Vagina (tissue), 2 donors: ENCODE data around the gene REV1. TPM values are rescaled to one million over a fixed set of nuclear protein-coding genes. Genes with fewer than 3 reads are reported as not detected.

Source experiments
- DNase-seq, 2 donors: peaks; one replicate each; pipeline ENCODE4 v3.0.0-alpha.2; 2017; ENCODE audit errors: extremely low spot score in 2 of 2
- H3K27ac ChIP-seq: fragments of 200-600 bp; sonication (generic); one replicate; pipeline ENCODE4 v1.5.1; 2019
- H3K27me3 ChIP-seq: fragments of 200-600 bp; sonication (generic); one replicate; pipeline ENCODE4 v1.5.1; 2019
- H3K36me3 ChIP-seq, 2 donors: fragments of 200-600 bp; sonication (generic); one replicate each; pipeline ENCODE4 v1.5.1; 2017 to 2019
- H3K4me1 ChIP-seq: fragments of 200-600 bp; sonication (generic); one replicate; pipeline ENCODE4 v1.5.1; 2019
- H3K4me3 ChIP-seq, 2 donors: fragments of 200-600 bp; sonication (generic); 1 replicate in 1 of 2; 2 replicates in 1 of 2; pipeline ENCODE4 v1.5.1; 2016 to 2019
- H3K9me3 ChIP-seq: fragments of 200-600 bp; sonication (generic); one replicate; pipeline ENCODE4 v1.5.1; 2019
- CTCF ChIP-seq, 3 experiments: fragments of 450-650 bp in 2 of 3; fragments of 200-600 bp in 1 of 3; sonication (generic) in 1 of 3; IDR thresholded peaks; one replicate each; pipeline ENCODE4 v1.5.1; 2017 to 2019; ENCODE audit warnings: antibody characterized with exemption in 3 of 3, mild to moderate bottlenecking in 2 of 3, moderate library complexity in 2 of 3
- POLR2A ChIP-seq, 2 donors: fragments of 450-650 bp; IDR thresholded peaks; one replicate each; pipeline ENCODE4 v1.6.1; 2017; ENCODE audit warnings: antibody characterized with exemption in 2 of 2, mild to moderate bottlenecking in 2 of 2, moderate library complexity in 2 of 2
- POLR2AphosphoS5 ChIP-seq, 2 donors: sonication (generic); formaldehyde crosslinking; IDR thresholded peaks; one replicate each; pipeline ENCODE4 v1.9.0; 2017; ENCODE audit warnings: antibody characterized with exemption in 2 of 2, mild to moderate bottlenecking in 2 of 2, low read depth in 1 of 2; ENCODE audit not compliant: insufficient read depth in 1 of 2
- intact Hi-C: fragments of 100-400 bp; cut with DNase I; formaldehyde crosslinking; loops from one replicate; pipeline ENCODE4 v1.15.1; 2023
- total RNA-seq: library from RNA; depleted of rRNA; stranded (reverse); fragments of >200 nt; gene quantifications from one replicate; pipeline ENCODE4 v1.2.3, GENCODE V29; 2016

The REV1 gene
- total RNA-seq, 1 donor from 2014 or later: 102 TPM

- Histone ChIP-seq H3K9me3 (no peaks in the 10 kb centered on the region), H3K4me3 (no peak overlapping the region), H3K36me3 (no peaks in the 10 kb centered on the region), H3K27me3 (no peaks in the 10 kb centered on the region), H3K27ac (no peak overlapping the region), H3K4me1 (peaks cover 88% of the 10 kb centered on the region)
- TF ChIP-seq POLR2AphosphoS5 (IDR thresholded peaks at IDR 0.05; ENCODE audit: insufficient read depth in 1 of 2, low read depth in 1 of 2) (no peak), POLR2A (IDR thresholded peaks at IDR 0.05) (no peak), CTCF (IDR thresholded peaks at IDR 0.05) (no peak)
- no peak for DNase-seq
- intact Hi-C loops: loop anchor here (10.0 kb wide), 1 partner anchor 137 kb away; no protein-coding TSS in a partner anchor
Observed at GRCh38 chr2:99481941-99482340, 7.9 kb downstream of the REV1 start.

GRCh38 chr2:99481527-99481926, 8.3 kb downstream of the REV1 start:
- H3K4me1 ChIP-seq: peaks cover 88% of the 10 kb centered on the region
- no peak for TF ChIP-seq CTCF (IDR thresholded peaks at IDR 0.05)
- TF ChIP-seq POLR2AphosphoS5 (IDR thresholded peaks at IDR 0.05; ENCODE audit: insufficient read depth in 1 of 2, low read depth in 1 of 2): no peak
- no peak for TF ChIP-seq POLR2A (IDR thresholded peaks at IDR 0.05)
- no peaks in the 10 kb centered on the region for H3K36me3 ChIP-seq
- DNase-seq: no peak
- no peak overlapping the region for H3K27ac ChIP-seq
- no peaks in the 10 kb centered on the region for H3K9me3 ChIP-seq
- intact Hi-C loops: loop anchor here (10.0 kb wide), 1 partner anchor 137 kb away; no protein-coding TSS in a partner anchor
- no peaks in the 10 kb centered on the region for H3K27me3 ChIP-seq
- no peak overlapping the region for H3K4me3 ChIP-seq

GRCh38 chr2:99480390-99480789, 9.4 kb downstream of the REV1 start:
- Histone ChIP-seq H3K36me3 (no peaks in the 10 kb centered on the region), H3K27me3 (no peaks in the 10 kb centered on the region), H3K27ac (no peak overlapping the region), H3K4me1 (peaks cover 88% of the 10 kb centered on the region), H3K4me3 (no peak overlapping the region), H3K9me3 (no peaks in the 10 kb centered on the region)
- DNase-seq: no peak
- TF ChIP-seq POLR2AphosphoS5 (IDR thresholded peaks at IDR 0.05; ENCODE audit: insufficient read depth in 1 of 2, low read depth in 1 of 2) (peak in 1 of 2 donors; percentile 11), POLR2A (IDR thresholded peaks at IDR 0.05) (no peak)
- intact Hi-C loops: loop anchor here (10.0 kb wide), 1 partner anchor 136 kb away; no protein-coding TSS in a partner anchor

- intact Hi-C loops: no loop called here
- no peak for DNase-seq
- no peaks in the 10 kb centered on the region for H3K36me3 ChIP-seq
- no peaks in the 10 kb centered on the region for H3K27me3 ChIP-seq
- H3K4me1 ChIP-seq: peaks cover 88% of the 10 kb centered on the region
- no peaks in the 10 kb centered on the region for H3K9me3 ChIP-seq
- no peak overlapping the region for H3K27ac ChIP-seq
- no peak for TF ChIP-seq POLR2AphosphoS5 (IDR thresholded peaks at IDR 0.05; ENCODE audit: insufficient read depth in 1 of 2, low read depth in 1 of 2)
- no peak for TF ChIP-seq POLR2A (IDR thresholded peaks at IDR 0.05)
- no peak for TF ChIP-seq CTCF (IDR thresholded peaks at IDR 0.05)
- no peak overlapping the region for H3K4me3 ChIP-seq
Observed at GRCh38 chr2:99478632-99479031, 11.2 kb downstream of the REV1 start.

- H3K9me3 ChIP-seq: no peaks in the 10 kb centered on the region
- H3K27ac ChIP-seq: no peak overlapping the region
- H3K36me3 ChIP-seq: no peaks in the 10 kb centered on the region
- intact Hi-C loops: no loop called here
- no peak for DNase-seq
- no peaks in the 10 kb centered on the region for H3K27me3 ChIP-seq
- peaks cover 88% of the 10 kb centered on the region for H3K4me1 ChIP-seq
- no peak overlapping the region for H3K4me3 ChIP-seq
- TF ChIP-seq POLR2A (IDR thresholded peaks at IDR 0.05) (no peak), POLR2AphosphoS5 (IDR thresholded peaks at IDR 0.05; ENCODE audit: insufficient read depth in 1 of 2, low read depth in 1 of 2) (no peak), CTCF (IDR thresholded peaks at IDR 0.05) (no peak)
Observed at GRCh38 chr2:99477054-99477453, 12.8 kb downstream of the REV1 start.
